PC-9 (cell line): ENCODE measurements around the gene SSNA1. TPM values are rescaled to one million over a fixed set of nuclear protein-coding genes. Genes with fewer than 3 reads are reported as not detected.

Experiments used
- BruUV-seq: library from RNA; stranded (reverse); fragments of 400-500 nt; replicated peaks from 2 replicates; lab custom pipeline; 2021; lab: Mats Ljungman, UMichigan
- CTCF ChIA-PET: fragments of 300-600 bp; sonication (Branson Sonifier 250); formaldehyde crosslinking; loops from one replicate; lab custom pipeline; 2022; ENCODE audit warnings: antibody characterized with exemption; lab: Charles Lee
- POLR2A ChIA-PET: fragments of 300-600 bp; sonication (Branson Sonifier 250); formaldehyde crosslinking; loops from one replicate; lab custom pipeline; 2022; ENCODE audit warnings: antibody characterized with exemption; ENCODE audit not compliant: unreplicated experiment; lab: Charles Lee
- DNase-seq, 2 experiments: peaks; one replicate each; pipeline versions ENCODE4 v3.0.0 to v3.0.0-alpha.2; 2015 to 2022; ENCODE audit warnings: mixed read lengths in 1 of 2
- H2AFZ ChIP-seq: fragments of 200-600 bp; sonication (generic); 2 replicates; pipeline ENCODE4 v1.8.1; 2017; ENCODE audit warnings: antibody characterized with exemption
- H3F3A ChIP-seq: fragments of 200-600 bp; sonication (generic); 2 replicates; pipeline ENCODE4 v1.8.1; 2017; ENCODE audit warnings: antibody characterized with exemption, mild to moderate bottlenecking, low read depth; ENCODE audit not compliant: insufficient read depth
- H3K27ac ChIP-seq: fragments of 200-600 bp; sonication (generic); 2 replicates; pipeline ENCODE4 v1.6.1; 2016; ENCODE audit warnings: mixed run types
- H3K27me3 ChIP-seq: fragments of 200-600 bp; sonication (generic); 2 replicates; pipeline ENCODE4 v1.6.1; 2016; ENCODE audit warnings: low read depth, mixed run types; ENCODE audit not compliant: insufficient read depth
- H3K36me3 ChIP-seq: fragments of 200-600 bp; sonication (generic); 2 replicates; pipeline ENCODE4 v1.6.1; 2016; ENCODE audit warnings: low read depth, mixed run types
- H3K4me1 ChIP-seq: fragments of 200-600 bp; sonication (generic); replicated peaks from 2 replicates; pipeline ENCODE4 v1.6.1; 2016; ENCODE audit warnings: mixed run types; ENCODE audit not compliant: insufficient read depth
- H3K4me2 ChIP-seq: fragments of 200-600 bp; sonication (generic); 2 replicates; pipeline ENCODE4 v1.6.1; 2017; ENCODE audit warnings: mixed run types
- H3K4me3 ChIP-seq: fragments of 200-600 bp; sonication (generic); 2 replicates; pipeline ENCODE4 v1.6.1; 2016; ENCODE audit warnings: mixed run types
- H3K79me2 ChIP-seq: fragments of 200-600 bp; sonication (generic); 2 replicates; pipeline ENCODE4 v1.6.1; 2017; ENCODE audit warnings: low read depth, mixed run types
- H3K9me2 ChIP-seq: fragments of 200-600 bp; sonication (generic); 2 replicates; pipeline ENCODE4 v1.8.1; 2017; ENCODE audit warnings: mild to moderate bottlenecking; ENCODE audit not compliant: insufficient read depth
- H3K9me3 ChIP-seq: fragments of 200-600 bp; sonication (generic); 2 replicates; pipeline ENCODE4 v1.8.1; 2016; ENCODE audit warnings: low read depth; ENCODE audit not compliant: insufficient read depth
- H4K20me1 ChIP-seq: fragments of 200-600 bp; sonication (generic); 2 replicates; pipeline ENCODE4 v1.8.1; 2017; ENCODE audit not compliant: insufficient read depth
- CTCF ChIP-seq: fragments of 200-600 bp; sonication (generic); conservative IDR thresholded peaks from 2 replicates; pipeline ENCODE4 v1.6.1; 2017; ENCODE audit warnings: mixed run types, antibody characterized with exemption, mild to moderate bottlenecking, moderate library complexity
- EZH2 ChIP-seq: fragments of 200-600 bp; sonication (generic); IDR thresholded peaks from 2 replicates; pipeline ENCODE4 v1.8.0; 2017; ENCODE audit warnings: antibody characterized with exemption, low read depth
- intact Hi-C: fragments of 100-400 bp; cut with micrococcal nuclease; formaldehyde crosslinking; loops from one replicate; pipeline ENCODE4 v1.10.0; 2022; ENCODE audit not compliant: unreplicated experiment
- total RNA-seq: library from RNA; stranded (reverse); gene quantifications from 2 replicates; pipeline ENCODE4 v1.2.3, GENCODE V29; 2021

Gene SSNA1
- total RNA-seq, 1 experiment from 2014 or later = 98.7 TPM

- intact Hi-C loops = no loop called here
- peaks cover 26% of the 10 kb centered on the region; the same call in 1 of the 2 replicates for H3K27me3 ChIP-seq
- H3K9me3 ChIP-seq = no peaks in the 10 kb centered on the region
- no peaks in the 10 kb centered on the region for H3K36me3 ChIP-seq
- no peaks in the 10 kb centered on the region for H4K20me1 ChIP-seq
- H3K9me2 ChIP-seq = no peaks in the 10 kb centered on the region
- no peaks in the 10 kb centered on the region for H3K4me1 ChIP-seq
- no peak for DNase-seq
- no peak overlapping the region for H3K4me2 ChIP-seq
- no peak overlapping the region for H3K4me3 ChIP-seq
- TF ChIP-seq EZH2 = no peak
- TF ChIP-seq CTCF = no peak
- no TSS peak for BruUV-seq
- no peak overlapping the region for H3K27ac ChIP-seq
- H3F3A ChIP-seq = peaks cover 3% of the 10 kb centered on the region; the same call in 1 of the 2 replicates
- no peak overlapping the region for H2AFZ ChIP-seq
- ChIA-PET CTCF (interaction anchor here (0.6 kb wide), 1 partner anchor 11 kb away, joined by 3 read pairs; no protein-coding TSS in a partner anchor), POLR2A (no interaction called here)
- H3K79me2 ChIP-seq = no peaks in the 10 kb centered on the region
These were observed 48.9 kb upstream of the SSNA1 start for GRCh38 chr9:137139468-137140150.

DNA sequence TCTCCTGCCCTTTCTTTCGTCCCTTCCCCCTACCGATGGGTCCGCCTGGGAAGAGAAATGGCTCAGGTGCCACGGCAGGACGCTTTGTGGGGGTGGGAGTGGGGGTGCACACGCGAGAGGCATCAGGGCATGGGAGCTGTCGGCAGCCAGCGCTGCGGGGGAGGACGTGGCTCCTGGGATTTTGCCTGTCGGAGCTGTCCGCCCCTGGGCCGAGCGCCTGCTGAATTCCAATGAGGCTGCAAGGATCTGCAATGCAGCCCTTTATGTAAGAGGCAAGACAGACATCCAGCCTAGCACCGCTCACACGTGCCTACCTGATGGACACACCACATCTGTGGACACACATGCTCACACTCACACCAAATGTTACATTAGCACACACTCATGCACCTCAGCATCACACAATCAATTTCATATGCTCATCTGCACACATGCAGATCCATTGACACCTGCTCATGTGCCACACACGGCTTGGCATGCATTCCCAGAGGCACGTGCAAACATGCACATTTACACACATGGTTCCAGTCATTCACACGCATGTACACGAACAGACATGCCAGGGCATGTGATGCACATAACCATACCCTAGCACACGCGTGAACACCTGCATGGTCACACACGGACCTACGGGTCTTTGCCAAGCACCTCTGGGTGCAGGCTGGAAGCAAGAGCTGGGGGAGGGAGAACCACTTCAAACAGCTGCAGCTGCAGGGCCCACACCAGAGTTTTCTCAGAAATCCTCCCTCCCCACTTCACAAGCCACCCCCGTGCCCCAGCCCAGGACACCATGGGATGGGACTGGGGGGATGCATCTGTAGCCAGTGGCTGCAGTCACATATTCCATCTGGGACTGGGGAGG is 48.1 kb upstream of the SSNA1 start:
- Histone ChIP-seq H3K4me1 (no peaks in the 10 kb centered on the region), H3K4me2 (no peak overlapping the region), H3K9me3 (no peaks in the 10 kb centered on the region), H3K27me3 (peaks cover 26% of the 10 kb centered on the region; the same call in 1 of the 2 replicates), H4K20me1 (no peaks in the 10 kb centered on the region), H3K27ac (no peak overlapping the region), H3F3A (no peaks in the 10 kb centered on the region), H2AFZ (no peak overlapping the region), H3K9me2 (no peaks in the 10 kb centered on the region), H3K79me2 (no peaks in the 10 kb centered on the region), H3K36me3 (no peaks in the 10 kb centered on the region), H3K4me3 (no peak overlapping the region)
- POLR2A ChIA-PET = no interaction called here
- no TSS peak for BruUV-seq
- CTCF ChIA-PET = interaction anchor here (0.6 kb wide), 1 partner anchor 10 kb away, joined by 3 read pairs; no protein-coding TSS in a partner anchor
- no peak for DNase-seq
- intact Hi-C loops = no loop called here
- TF ChIP-seq CTCF (no peak), EZH2 (no peak)

DNA sequence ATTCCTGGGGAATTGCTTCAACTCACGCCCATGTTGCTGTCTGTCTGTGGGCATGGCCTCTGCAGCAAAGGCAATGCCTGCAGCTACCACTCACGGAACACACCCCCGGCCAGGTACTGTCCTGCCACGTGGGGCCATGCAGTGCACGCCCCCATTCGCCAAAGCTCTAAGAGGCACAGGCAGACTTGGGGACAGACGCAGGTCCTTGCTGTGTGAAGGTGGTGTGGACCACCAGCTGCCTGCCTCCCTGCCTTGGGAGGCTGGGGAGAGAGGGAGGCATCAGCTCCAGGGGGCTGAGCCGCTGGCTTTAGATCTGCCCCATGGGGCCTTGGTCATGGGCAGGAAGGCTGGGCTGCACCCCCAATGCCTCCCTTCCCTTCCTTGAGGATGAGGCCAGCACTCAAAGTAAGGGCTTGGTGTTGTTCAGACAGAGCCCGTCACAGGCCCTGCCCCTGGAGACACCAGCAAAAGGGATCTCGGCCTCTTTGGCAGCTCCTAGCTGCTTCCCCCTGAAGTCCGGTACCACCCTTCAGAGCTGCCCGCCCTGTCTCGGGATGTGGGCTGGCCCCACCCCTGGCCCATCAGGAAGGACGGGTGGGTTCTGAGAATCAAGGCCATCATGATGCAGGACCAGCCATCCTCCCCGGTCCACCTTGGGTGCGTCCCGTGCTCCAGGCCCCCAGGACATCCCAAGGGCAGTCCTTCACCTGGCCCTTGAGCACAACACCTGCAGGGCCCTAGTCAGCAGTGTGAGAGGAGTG is 47.2 kb upstream of the SSNA1 start:
- no peaks in the 10 kb centered on the region for H3K4me1 ChIP-seq
- H3F3A ChIP-seq = no peaks in the 10 kb centered on the region
- no peak overlapping the region for H3K27ac ChIP-seq
- no peak for DNase-seq
- TF ChIP-seq EZH2 (no peak), CTCF (no peak)
- H3K4me3 ChIP-seq = no peak overlapping the region
- no peaks in the 10 kb centered on the region for H3K9me2 ChIP-seq
- no peaks in the 10 kb centered on the region for H4K20me1 ChIP-seq
- H3K27me3 ChIP-seq = peaks cover 26% of the 10 kb centered on the region; the same call in 1 of the 2 replicates
- H3K4me2 ChIP-seq = no peak overlapping the region
- CTCF ChIA-PET = no interaction called here
- no peaks in the 10 kb centered on the region for H3K36me3 ChIP-seq
- no TSS peak for BruUV-seq
- intact Hi-C loops = no loop called here
- no peaks in the 10 kb centered on the region for H3K9me3 ChIP-seq
- POLR2A ChIA-PET = no interaction called here
- H2AFZ ChIP-seq = no peak overlapping the region
- no peaks in the 10 kb centered on the region for H3K79me2 ChIP-seq
